ENCODE data around the gene MBLAC1.

Gene MBLAC1, protein sequence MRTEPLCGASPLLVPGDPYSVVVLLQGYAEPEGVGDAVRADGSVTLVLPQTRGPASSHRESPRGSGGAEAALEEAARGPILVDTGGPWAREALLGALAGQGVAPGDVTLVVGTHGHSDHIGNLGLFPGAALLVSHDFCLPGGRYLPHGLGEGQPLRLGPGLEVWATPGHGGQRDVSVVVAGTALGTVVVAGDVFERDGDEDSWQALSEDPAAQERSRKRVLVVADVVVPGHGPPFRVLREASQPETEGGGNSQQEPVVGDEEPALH

GRCh38 chr7:100126931-100127865 is at the start of gene MBLAC1:
MBLAC1 (plus strand) TSS chr7:100126967; CDS start chr7:100127396, 429 bp downstream.
- DNase-seq: peak; percentile 83

GRCh38 chr7:100077205-100077604 is 49.6 kb upstream of the MBLAC1 start:
- DNase-seq: no peak

- DNase-seq: no peak
Measured at GRCh38 chr7:100079024-100079560, 47.7 kb upstream of the MBLAC1 start.

DNA sequence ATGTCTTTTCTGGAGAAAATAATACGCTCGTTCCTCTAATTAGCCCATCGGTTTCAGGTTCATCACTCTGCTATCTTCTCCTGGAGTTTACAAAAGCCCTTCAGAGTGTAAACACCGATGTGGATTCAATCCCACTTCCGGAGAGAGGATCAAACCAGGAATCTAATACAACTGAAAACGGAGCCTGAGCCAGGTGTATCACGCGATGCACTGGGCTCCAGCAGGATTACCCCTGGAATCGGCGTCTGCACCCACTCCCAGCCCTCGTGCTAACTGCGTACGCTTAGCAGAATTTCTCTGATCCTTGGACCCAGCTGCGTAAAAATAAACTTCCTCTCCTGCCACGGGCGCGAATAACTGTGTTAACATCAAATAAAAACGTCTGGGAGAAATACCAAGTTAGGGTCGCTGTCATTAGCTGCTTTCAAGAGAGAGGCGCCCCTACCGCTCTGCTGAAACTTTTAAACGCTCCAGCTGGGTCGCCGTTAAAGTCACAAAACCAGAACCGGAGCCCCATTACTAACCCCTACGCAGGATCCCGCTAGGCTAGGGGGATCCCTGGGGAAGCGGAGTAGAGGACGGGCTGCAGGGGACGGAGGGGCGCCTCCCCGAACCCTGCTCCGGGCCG is 45.7 kb upstream of the MBLAC1 start:
- no peak for DNase-seq

GRCh38 chr7:100081535-100082102 is 45.1 kb upstream of the MBLAC1 start, which contains the start of gene ZNF3:
ZNF3 (minus strand) TSS chr7:100081723; CDS start chr7:100077357, 4,366 bp downstream.
- peak; percentile 95 for DNase-seq

GRCh38 chr7:100082978-100083377 is 43.8 kb upstream of the MBLAC1 start:
- DNase-seq: no peak

DNA sequence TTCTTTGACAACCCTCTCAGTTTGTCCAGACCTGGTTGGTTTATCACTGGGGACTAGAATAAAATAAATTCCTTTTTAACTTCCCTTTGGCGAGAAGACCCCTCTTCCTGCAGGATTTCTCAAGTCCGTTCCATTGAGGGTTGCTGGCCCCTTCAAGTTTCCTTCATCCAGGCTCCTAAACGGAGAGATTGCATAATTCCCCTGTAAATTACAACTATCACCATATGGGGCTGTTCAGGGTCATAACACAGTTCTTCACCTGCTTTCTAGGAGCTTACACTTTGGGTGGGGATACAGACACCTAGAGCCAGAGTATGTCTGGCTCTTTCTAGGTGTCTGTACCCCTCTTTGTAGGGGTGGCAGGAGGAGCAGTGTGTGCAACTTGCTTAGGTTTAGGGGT is 41.3 kb upstream of the MBLAC1 start:
- DNase-seq: no peak

GRCh38 chr7:100087055-100087750 is 39.6 kb upstream of the MBLAC1 start:
- DNase-seq: no peak

GRCh38 chr7:100088095-100088620 is 38.6 kb upstream of the MBLAC1 start:
- DNase-seq: no peak

DNA sequence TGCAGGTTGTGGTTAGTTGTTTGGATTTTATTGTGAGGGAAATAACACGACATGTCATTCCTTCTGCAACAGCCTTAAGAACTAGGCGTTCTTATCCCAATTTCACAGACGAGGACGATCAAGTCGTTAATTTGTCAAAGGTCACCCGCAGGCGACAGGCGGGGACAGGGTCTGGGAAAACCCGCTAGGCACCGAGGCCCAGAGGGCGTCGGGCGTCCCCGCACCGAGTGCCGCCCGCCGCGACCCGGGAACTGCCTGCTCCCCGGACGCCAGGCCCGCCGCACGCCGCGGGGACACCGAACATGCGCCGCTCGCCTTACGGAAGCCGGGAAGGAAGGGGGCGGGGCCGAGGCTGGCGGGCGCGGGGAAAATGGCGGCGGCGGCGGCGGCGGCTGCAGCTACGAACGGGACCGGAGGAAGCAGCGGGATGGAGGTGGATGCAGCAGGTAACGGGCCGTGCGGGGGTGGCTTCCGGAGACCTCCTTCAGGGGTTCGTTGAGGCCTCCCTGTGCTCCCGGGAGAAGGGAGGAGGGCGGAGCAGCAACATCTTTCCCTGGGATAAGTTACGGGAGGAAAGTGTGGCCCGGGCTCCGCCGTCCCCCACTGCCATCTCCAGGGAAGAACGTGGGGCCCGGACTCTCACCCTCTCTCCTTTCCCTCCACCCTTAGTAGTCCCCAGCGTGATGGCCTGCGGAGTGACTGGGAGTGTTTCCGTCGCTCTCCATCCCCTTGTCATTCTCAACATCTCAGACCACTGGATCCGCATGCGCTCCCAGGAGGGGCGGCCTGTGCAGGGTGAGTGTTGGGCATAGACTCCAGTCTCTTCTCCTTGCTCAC is 37.9 kb upstream of the MBLAC1 start, which contains the start of gene COPS6:
Gene COPS6 (plus strand): TSS at position 349 of the 837 bp plus-strand sequence. CDS start 22 bp downstream, at position 371.
- peak; percentile 75 for DNase-seq

- DNase-seq: no peak
Measured at GRCh38 chr7:100089458-100090196, 37.1 kb upstream of the MBLAC1 start.

- no peak for DNase-seq
Measured at GRCh38 chr7:100090527-100091410, 36.0 kb upstream of the MBLAC1 start.

- DNase-seq: no peak
Measured at GRCh38 chr7:100091411-100092181, 35.2 kb upstream of the MBLAC1 start.

- no peak for DNase-seq
Measured at GRCh38 chr7:100093054-100093453, 33.7 kb upstream of the MBLAC1 start.

- DNase-seq: no peak
Measured at GRCh38 chr7:100093498-100093897, 33.3 kb upstream of the MBLAC1 start.

DNA sequence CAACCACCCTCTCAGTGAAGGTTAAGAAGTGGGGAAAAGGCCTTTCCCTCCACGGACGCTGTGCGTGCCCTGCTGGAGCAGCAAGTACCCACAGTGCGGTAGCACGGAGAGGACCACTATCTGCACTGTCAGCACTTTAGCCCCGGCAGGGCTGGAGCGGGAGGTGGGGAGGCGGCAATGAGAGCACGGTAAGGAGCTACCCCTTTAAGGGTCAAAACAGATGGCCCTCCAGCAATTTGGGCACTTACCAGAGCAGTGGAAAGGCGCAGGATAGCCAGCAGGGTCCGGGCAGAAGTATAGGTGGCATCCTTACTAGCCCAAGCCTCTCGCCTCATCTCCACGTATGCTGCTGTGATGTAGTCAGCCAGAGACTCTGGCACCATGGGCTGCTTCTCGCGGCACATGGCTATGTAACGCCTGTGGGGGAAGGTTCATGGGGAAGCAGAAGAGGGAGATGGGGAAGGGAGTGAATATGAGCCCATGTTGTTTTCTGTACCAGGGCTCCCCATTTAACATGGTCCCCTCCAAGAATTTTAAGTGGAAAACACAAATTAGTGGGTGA is 32.8 kb upstream of the MBLAC1 start:
- no peak for DNase-seq

GRCh38 chr7:100095289-100095688 is 31.5 kb upstream of the MBLAC1 start:
- no peak for DNase-seq

DNA sequence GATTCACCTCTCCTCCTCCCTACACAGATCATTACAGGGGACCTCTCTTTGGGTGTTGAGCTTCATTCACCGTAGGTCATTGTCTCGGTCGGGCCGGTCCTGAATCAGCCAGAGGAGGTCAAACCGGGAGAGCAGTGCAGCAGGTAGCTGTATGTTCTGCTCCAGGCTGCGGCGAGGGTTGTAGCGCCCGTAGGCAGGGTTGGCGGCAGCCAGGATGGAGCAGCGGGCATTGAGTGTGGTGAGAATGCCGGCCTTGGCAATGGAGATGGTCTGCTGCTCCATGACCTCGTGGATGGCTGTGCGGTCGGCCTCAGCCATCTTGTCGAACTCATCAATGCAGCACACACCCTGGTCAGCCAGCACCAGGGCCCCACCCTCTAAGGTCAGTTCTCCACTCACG is 31.1 kb upstream of the MBLAC1 start:
- no peak for DNase-seq

Measured in activated CD4-positive, alpha-beta T cell treated with anti-CD3 and anti-CD28 coated beads for 1 hour (primary cell).